Measurements from ENCODE around the gene PDE3B.

Gene PDE3B

DNA sequence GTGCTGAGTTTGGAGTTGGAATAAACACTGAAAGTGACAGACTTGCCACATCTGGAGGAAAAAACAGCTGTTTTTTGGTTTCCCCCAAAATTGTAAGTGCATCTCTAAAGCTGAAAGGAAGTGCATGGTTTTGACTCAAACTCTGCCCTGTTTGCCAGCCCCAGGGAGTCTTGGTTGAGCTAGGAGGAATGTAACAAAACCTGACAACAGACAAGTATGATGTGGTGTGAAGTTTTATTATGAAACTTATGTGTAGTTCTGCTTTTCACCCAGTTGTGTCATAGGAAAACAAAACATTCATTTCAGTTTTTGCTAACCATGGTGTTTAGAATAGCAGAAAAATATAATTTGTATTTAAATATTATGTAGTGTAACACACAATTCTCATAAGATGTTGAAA is 31.7 kb upstream of the PDE3B start:
- Histone ChIP-seq H3K4me3 (ENCODE audit: low read depth, low read length) (no peak overlapping the region), H3K9ac (ENCODE audit: low read length) (no peak overlapping the region), H3K27me3 (ENCODE audit: insufficient read depth, low read length) (no peaks in the 10 kb centered on the region), H4K12ac (ENCODE audit: low read depth, low read length) (no peak overlapping the region), H3K4ac (ENCODE audit: low read depth, low read length) (no peak overlapping the region), H3K79me1 (ENCODE audit: low read length) (no peaks in the 10 kb centered on the region), H3K4me2 (ENCODE audit: low read length) (no peak overlapping the region), H3K79me2 (ENCODE audit: control insufficient read depth, insufficient read depth, low read length, poor library complexity) (no peaks in the 10 kb centered on the region), H2AK5ac (ENCODE audit: low read length) (no peak overlapping the region), H3K18ac (ENCODE audit: low read length) (no peak overlapping the region), H3K23ac (ENCODE audit: low read length) (no peak overlapping the region), H3K27ac (ENCODE audit: low read depth, low read length) (no peak overlapping the region), H4K91ac (ENCODE audit: low read depth, low read length) (no peak overlapping the region), H2BK120ac (ENCODE audit: insufficient read depth, low read length, poor library complexity) (no peak overlapping the region), H3K36me3 (ENCODE audit: control insufficient read depth in 1 of 2, insufficient read depth in 2 of 2, low read length in 2 of 2) (no peaks in the 10 kb centered on the region), H2AFZ (ENCODE audit: insufficient read depth, low read length, poor library complexity) (no peak overlapping the region), H3K14ac (ENCODE audit: low read length) (no peak overlapping the region), H2BK5ac (ENCODE audit: low read depth, low read length, poor library complexity) (no peak overlapping the region), H2BK12ac (ENCODE audit: low read length) (no peak overlapping the region), H4K8ac (ENCODE audit: low read depth, low read length) (no peak overlapping the region), H3K9me3 (ENCODE audit: insufficient read depth, low read depth, low read length) (no peaks in the 10 kb centered on the region), H3K4me1 (ENCODE audit: control insufficient read depth in 1 of 2, insufficient read depth in 2 of 2, low read length in 2 of 2) (no peaks in the 10 kb centered on the region)
- peak; percentile 13 to 53 for DNase-seq

- WGBS (ENCODE audit: extremely low coverage, insufficient coverage, insufficient read length): no CpG with 5 or more reads among the region's 2 CpGs
- no peak overlapping the region for H2BK5ac ChIP-seq (ENCODE audit: low read depth, low read length, poor library complexity)
- H3K27ac ChIP-seq (ENCODE audit: low read depth, low read length): no peak overlapping the region
Observed at GRCh38 chr11:14612694-14613093, 30.9 kb upstream of the PDE3B start.

GRCh38 chr11:14614091-14614622 is 29.4 kb upstream of the PDE3B start:
- Histone ChIP-seq H3K36me3 (ENCODE audit: control insufficient read depth in 1 of 2, insufficient read depth in 2 of 2, low read length in 2 of 2) (no peaks in the 10 kb centered on the region), H3K9ac (ENCODE audit: low read length) (no peak overlapping the region), H2BK12ac (ENCODE audit: low read length) (no peak overlapping the region), H3K18ac (ENCODE audit: low read length) (no peak overlapping the region), H3K79me1 (ENCODE audit: low read length) (no peaks in the 10 kb centered on the region), H3K79me2 (ENCODE audit: control insufficient read depth, insufficient read depth, low read length, poor library complexity) (no peaks in the 10 kb centered on the region), H3K4me3 (ENCODE audit: low read depth, low read length) (no peak overlapping the region), H3K14ac (ENCODE audit: low read length) (no peak overlapping the region), H3K27me3 (ENCODE audit: insufficient read depth, low read length) (no peaks in the 10 kb centered on the region), H2AFZ (ENCODE audit: insufficient read depth, low read length, poor library complexity) (no peak overlapping the region), H4K91ac (ENCODE audit: low read depth, low read length) (no peak overlapping the region), H3K4me1 (ENCODE audit: control insufficient read depth in 1 of 2, insufficient read depth in 2 of 2, low read length in 2 of 2) (no peaks in the 10 kb centered on the region), H2BK120ac (ENCODE audit: insufficient read depth, low read length, poor library complexity) (no peak overlapping the region), H3K4me2 (ENCODE audit: low read length) (no peak overlapping the region), H2BK5ac (ENCODE audit: low read depth, low read length, poor library complexity) (no peak overlapping the region), H3K4ac (ENCODE audit: low read depth, low read length) (no peak overlapping the region), H3K27ac (ENCODE audit: low read depth, low read length) (no peak overlapping the region), H4K8ac (ENCODE audit: low read depth, low read length) (no peak overlapping the region), H4K12ac (ENCODE audit: low read depth, low read length) (no peak overlapping the region), H3K9me3 (ENCODE audit: insufficient read depth, low read depth, low read length) (no peaks in the 10 kb centered on the region), H2AK5ac (ENCODE audit: low read length) (no peak overlapping the region), H3K23ac (ENCODE audit: low read length) (no peak overlapping the region)
- no peak for DNase-seq
- WGBS (ENCODE audit: extremely low coverage, insufficient coverage, insufficient read length): no CpG with 5 or more reads among the region's 2 CpGs

More at GRCh38 chr11:14612694-14613093, 30.9 kb upstream of the PDE3B start:
- Histone ChIP-seq H2BK120ac (ENCODE audit: insufficient read depth, low read length, poor library complexity) (no peak overlapping the region), H2BK12ac (ENCODE audit: low read length) (no peak overlapping the region), H3K4ac (ENCODE audit: low read depth, low read length) (no peak overlapping the region), H3K14ac (ENCODE audit: low read length) (no peak overlapping the region), H2AFZ (ENCODE audit: insufficient read depth, low read length, poor library complexity) (no peak overlapping the region), H3K79me1 (ENCODE audit: low read length) (no peaks in the 10 kb centered on the region), H3K4me2 (ENCODE audit: low read length) (no peak overlapping the region), H3K9me3 (ENCODE audit: insufficient read depth, low read depth, low read length) (no peaks in the 10 kb centered on the region), H3K27me3 (ENCODE audit: insufficient read depth, low read length) (no peaks in the 10 kb centered on the region), H3K18ac (ENCODE audit: low read length) (no peak overlapping the region), H2AK5ac (ENCODE audit: low read length) (no peak overlapping the region), H3K4me3 (ENCODE audit: low read depth, low read length) (no peak overlapping the region), H3K9ac (ENCODE audit: low read length) (no peak overlapping the region), H3K36me3 (ENCODE audit: control insufficient read depth in 1 of 2, insufficient read depth in 2 of 2, low read length in 2 of 2) (no peaks in the 10 kb centered on the region), H4K8ac (ENCODE audit: low read depth, low read length) (no peak overlapping the region), H3K23ac (ENCODE audit: low read length) (no peak overlapping the region), H3K79me2 (ENCODE audit: control insufficient read depth, insufficient read depth, low read length, poor library complexity) (no peaks in the 10 kb centered on the region), H3K4me1 (ENCODE audit: control insufficient read depth in 1 of 2, insufficient read depth in 2 of 2, low read length in 2 of 2) (no peaks in the 10 kb centered on the region), H4K12ac (ENCODE audit: low read depth, low read length) (no peak overlapping the region), H4K91ac (ENCODE audit: low read depth, low read length) (no peak overlapping the region)
- DNase-seq: no peak

GRCh38 chr11:14617241-14618027 is 26.2 kb upstream of the PDE3B start:
- Histone ChIP-seq H3K4me1 (ENCODE audit: control insufficient read depth in 1 of 2, insufficient read depth in 2 of 2, low read length in 2 of 2) (no peaks in the 10 kb centered on the region), H2BK120ac (ENCODE audit: insufficient read depth, low read length, poor library complexity) (no peak overlapping the region), H4K8ac (ENCODE audit: low read depth, low read length) (no peak overlapping the region), H3K27ac (ENCODE audit: low read depth, low read length) (no peak overlapping the region), H3K4me2 (ENCODE audit: low read length) (no peak overlapping the region), H2AFZ (ENCODE audit: insufficient read depth, low read length, poor library complexity) (no peak overlapping the region), H3K79me1 (ENCODE audit: low read length) (no peaks in the 10 kb centered on the region), H3K9ac (ENCODE audit: low read length) (no peak overlapping the region), H3K9me3 (ENCODE audit: insufficient read depth, low read depth, low read length) (no peaks in the 10 kb centered on the region), H2AK5ac (ENCODE audit: low read length) (no peak overlapping the region), H3K79me2 (ENCODE audit: control insufficient read depth, insufficient read depth, low read length, poor library complexity) (no peaks in the 10 kb centered on the region), H3K36me3 (ENCODE audit: control insufficient read depth in 1 of 2, insufficient read depth in 2 of 2, low read length in 2 of 2) (no peaks in the 10 kb centered on the region), H4K12ac (ENCODE audit: low read depth, low read length) (no peak overlapping the region), H2BK5ac (ENCODE audit: low read depth, low read length, poor library complexity) (no peak overlapping the region), H3K4ac (ENCODE audit: low read depth, low read length) (no peak overlapping the region), H2BK12ac (ENCODE audit: low read length) (no peak overlapping the region), H3K4me3 (ENCODE audit: low read depth, low read length) (no peak overlapping the region), H3K23ac (ENCODE audit: low read length) (no peak overlapping the region), H3K18ac (ENCODE audit: low read length) (no peak overlapping the region), H4K91ac (ENCODE audit: low read depth, low read length) (no peak overlapping the region), H3K14ac (ENCODE audit: low read length) (no peak overlapping the region), H3K27me3 (ENCODE audit: insufficient read depth, low read length) (no peaks in the 10 kb centered on the region)
- WGBS (ENCODE audit: extremely low coverage, insufficient coverage, insufficient read length): no CpG with 5 or more reads among the region's 2 CpGs
- DNase-seq: peak; percentile 18 to 55

All from trophoblast cell (in vitro differentiated cells and primary cell).